Activated CD4-positive, alpha-beta memory T cell treated with anti-CD3 and anti-CD28 coated beads, Interleukin-2, amount 10 ng/mL, durations not matched to agents 7 days and 5 days (primary cell): ENCODE data around the gene GARNL3. TPM values are rescaled to one million over a fixed set of nuclear protein-coding genes. Genes with fewer than 3 reads are reported as not detected.

Experiments
- CTCF ChIA-PET: fragments of 350-600 bp; sonication (Branson Sonifier 250); formaldehyde crosslinking; loops from one replicate; lab custom pipeline; 2021; ENCODE audit warnings: antibody characterized with exemption, inconsistent platforms; lab: Charles Lee
- POLR2A ChIA-PET: fragments of 350-600 bp; sonication (Branson Sonifier 250); formaldehyde crosslinking; loops from one replicate; lab custom pipeline; 2021; ENCODE audit warnings: antibody characterized with exemption; lab: Charles Lee
- DNase-seq: peaks from one replicate; pipeline ENCODE4 v3.0.0-alpha.2; 2020
- H3K27ac Mint-ChIP-seq: one replicate; pipeline ENCODE4 v1.8.0; 2021; ENCODE audit warnings: mild to moderate bottlenecking, mixed read lengths
- H3K27me3 Mint-ChIP-seq: one replicate; pipeline ENCODE4 v1.8.0; 2021; ENCODE audit warnings: mixed read lengths
- H3K36me3 Mint-ChIP-seq: one replicate; pipeline ENCODE4 v1.8.0; 2021; ENCODE audit warnings: low read depth, mixed read lengths
- H3K4me1 Mint-ChIP-seq: one replicate; pipeline ENCODE4 v1.8.0; 2021; ENCODE audit warnings: mixed read lengths
- H3K4me3 Mint-ChIP-seq: one replicate; pipeline ENCODE4 v1.8.0; 2021; ENCODE audit warnings: mild to moderate bottlenecking, mixed read lengths
- H3K9me3 Mint-ChIP-seq: one replicate; pipeline ENCODE4 v1.8.0; 2021; ENCODE audit warnings: mixed read lengths
- total RNA-seq, 2 experiments: library from RNA; stranded (reverse); gene quantifications; one replicate each; pipeline ENCODE4 v1.2.3, GENCODE V29; 2021

The GARNL3 gene
- total RNA-seq, 2 experiments from 2014 or later, result 0.86 to 0.95 TPM

GRCh38 chr9:127224883-127225739 is 39.5 kb upstream of the GARNL3 start:
- Mint-ChIP-seq H3K27ac (peak overlapping the region; percentile 76), H3K36me3 (no peaks in the 10 kb centered on the region), H3K4me1 (peaks cover 31% of the 10 kb centered on the region), H3K4me3 (peak overlapping the region; percentile 81), H3K9me3 (no peaks in the 10 kb centered on the region), H3K27me3 (peaks cover 45% of the 10 kb centered on the region)
- peak; percentile 96 for DNase-seq
- ChIA-PET CTCF (interaction anchor here (0.9 to 2.6 kb wide), 8 partner anchors 10 to 697 kb away, joined by 3 to 22 read pairs (median 4); partner anchors contain the start of genes LRSAM1, RPL12 and SLC2A8), POLR2A (interaction anchor here (1.0 to 2.2 kb wide), 5 partner anchors 10 to 226 kb away, joined by 3 to 20 read pairs (median 4); partner anchors contain the start of genes LRSAM1, RPL12 and SLC2A8)

DNA sequence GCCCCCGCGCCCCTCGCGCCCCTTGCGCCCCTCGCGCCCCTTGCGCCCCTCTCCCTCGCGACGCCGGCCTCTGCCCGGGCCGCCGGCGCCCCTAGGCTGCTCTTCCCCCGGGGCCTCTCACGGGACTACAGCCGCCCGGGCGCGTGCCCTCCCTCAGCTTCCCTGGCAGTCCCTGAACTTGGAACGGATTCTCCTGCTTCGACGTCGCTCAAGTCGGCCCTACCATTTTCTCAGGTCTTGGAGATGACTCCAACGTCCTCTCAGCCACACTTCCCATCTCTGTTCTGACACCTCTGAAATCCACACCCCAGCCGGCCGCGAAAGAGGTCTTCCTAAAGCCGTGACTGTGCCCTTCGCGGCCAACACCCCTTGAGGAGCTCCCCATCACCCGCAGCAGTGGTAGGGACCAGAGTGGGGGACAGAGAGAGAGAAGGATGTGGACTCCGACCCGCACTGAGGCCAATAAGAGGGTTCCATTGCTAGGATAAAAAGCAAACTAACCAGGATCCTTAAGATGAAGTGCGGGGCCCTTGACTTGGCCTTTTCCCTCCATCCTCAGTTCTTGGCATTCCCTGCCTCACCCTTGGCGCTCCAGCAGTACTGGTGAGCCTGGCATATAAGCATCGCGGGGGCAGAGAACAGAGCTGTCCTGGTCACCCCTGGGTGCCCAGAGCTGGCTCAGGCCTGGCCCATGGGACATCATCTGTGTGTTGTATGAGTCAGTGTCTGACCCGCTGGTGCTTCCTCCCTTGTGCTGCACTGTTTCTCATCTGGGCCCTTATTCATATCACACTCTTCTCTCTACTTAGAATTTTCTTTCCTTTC is 38.6 kb upstream of the GARNL3 start:
- Mint-ChIP-seq H3K4me3 (peak overlapping the region; percentile 75), H3K4me1 (peaks cover 31% of the 10 kb centered on the region), H3K27me3 (peaks cover 41% of the 10 kb centered on the region), H3K36me3 (no peaks in the 10 kb centered on the region), H3K9me3 (no peaks in the 10 kb centered on the region), H3K27ac (no peak overlapping the region)
- CTCF ChIA-PET, result interaction anchor here (1.5 kb wide), 2 partner anchors 11 to 21 kb away, joined by 3 to 7 read pairs; no protein-coding TSS in a partner anchor
- POLR2A ChIA-PET, result interaction anchor here (1.0 to 1.6 kb wide), 5 partner anchors 9 to 224 kb away, joined by 3 to 4 read pairs (median 4); partner anchors contain the start of gene SLC2A8
- no peak for DNase-seq

DNA sequence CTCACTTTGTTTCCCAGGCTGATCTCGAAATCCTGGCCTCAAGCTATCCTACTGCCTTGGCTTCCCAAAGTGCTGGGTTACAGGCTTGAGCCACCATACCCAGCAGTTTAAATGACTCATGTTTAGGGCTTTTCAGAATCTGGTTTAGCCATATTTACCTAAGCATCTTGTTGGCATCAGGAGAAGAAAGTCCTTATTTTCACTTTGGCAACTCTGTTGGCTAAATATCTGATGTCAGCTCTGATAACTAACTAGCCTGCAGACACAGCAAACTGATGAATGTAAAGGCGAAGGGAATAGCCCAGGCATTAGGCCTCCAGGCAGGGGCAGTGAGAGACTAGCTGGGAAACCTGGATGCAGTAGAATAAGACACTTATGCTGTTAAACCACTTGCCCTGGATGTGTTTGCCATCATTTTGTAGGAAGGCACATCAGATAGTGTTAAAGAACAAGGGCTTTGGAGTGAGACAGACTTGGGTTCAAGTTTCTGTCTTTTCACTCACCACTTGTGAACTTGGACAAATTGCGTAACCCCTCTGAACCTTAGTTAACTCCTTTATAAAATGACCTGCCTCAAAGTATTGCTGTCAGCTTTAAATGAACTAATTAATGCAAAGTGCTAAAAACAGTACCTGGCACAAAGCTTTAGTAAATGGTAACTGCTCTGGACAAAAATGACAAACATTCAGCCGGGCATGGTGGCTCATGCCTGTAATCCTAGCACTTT is 34.7 kb upstream of the GARNL3 start:
- Mint-ChIP-seq H3K27me3 (peaks cover 26% of the 10 kb centered on the region), H3K4me3 (no peak overlapping the region), H3K4me1 (peaks cover 10% of the 10 kb centered on the region), H3K27ac (no peak overlapping the region), H3K9me3 (no peaks in the 10 kb centered on the region), H3K36me3 (no peaks in the 10 kb centered on the region)
- no peak for DNase-seq
- ChIA-PET CTCF (interaction anchor here (0.6 to 1.0 kb wide), 2 partner anchors 19 to 202 kb away, joined by 3 read pairs; no protein-coding TSS in a partner anchor), POLR2A (interaction anchor here (1.2 kb wide), 1 partner anchor 220 kb away, joined by 3 read pairs; no protein-coding TSS in a partner anchor)

DNA sequence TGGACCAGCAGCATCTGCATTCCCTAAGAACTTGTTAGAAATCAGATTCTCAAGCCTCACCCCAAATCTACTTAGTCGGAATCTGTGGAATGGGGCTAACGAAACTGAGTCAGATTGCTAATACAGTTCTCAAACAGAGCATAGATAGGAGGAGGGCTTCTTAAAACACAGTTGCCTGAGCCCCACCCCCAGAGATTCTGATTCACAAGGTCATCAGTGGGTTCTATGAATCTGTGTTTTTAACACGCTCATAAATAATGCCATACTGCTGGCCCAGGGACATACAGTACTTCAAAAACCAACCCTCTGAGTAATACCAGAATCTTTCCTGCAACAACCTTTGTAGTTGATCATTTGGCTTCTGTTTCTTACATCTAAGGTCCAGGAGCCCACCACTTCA is 32.9 kb upstream of the GARNL3 start:
- H3K4me1 Mint-ChIP-seq, result peaks cover under 1% of the 10 kb centered on the region
- H3K4me3 Mint-ChIP-seq, result no peak overlapping the region
- POLR2A ChIA-PET, result no interaction called here
- no peak overlapping the region for H3K27ac Mint-ChIP-seq
- peaks cover 26% of the 10 kb centered on the region for H3K27me3 Mint-ChIP-seq
- H3K9me3 Mint-ChIP-seq, result no peaks in the 10 kb centered on the region
- H3K36me3 Mint-ChIP-seq, result no peaks in the 10 kb centered on the region
- CTCF ChIA-PET, result no interaction called here
- DNase-seq, result no peak

DNA sequence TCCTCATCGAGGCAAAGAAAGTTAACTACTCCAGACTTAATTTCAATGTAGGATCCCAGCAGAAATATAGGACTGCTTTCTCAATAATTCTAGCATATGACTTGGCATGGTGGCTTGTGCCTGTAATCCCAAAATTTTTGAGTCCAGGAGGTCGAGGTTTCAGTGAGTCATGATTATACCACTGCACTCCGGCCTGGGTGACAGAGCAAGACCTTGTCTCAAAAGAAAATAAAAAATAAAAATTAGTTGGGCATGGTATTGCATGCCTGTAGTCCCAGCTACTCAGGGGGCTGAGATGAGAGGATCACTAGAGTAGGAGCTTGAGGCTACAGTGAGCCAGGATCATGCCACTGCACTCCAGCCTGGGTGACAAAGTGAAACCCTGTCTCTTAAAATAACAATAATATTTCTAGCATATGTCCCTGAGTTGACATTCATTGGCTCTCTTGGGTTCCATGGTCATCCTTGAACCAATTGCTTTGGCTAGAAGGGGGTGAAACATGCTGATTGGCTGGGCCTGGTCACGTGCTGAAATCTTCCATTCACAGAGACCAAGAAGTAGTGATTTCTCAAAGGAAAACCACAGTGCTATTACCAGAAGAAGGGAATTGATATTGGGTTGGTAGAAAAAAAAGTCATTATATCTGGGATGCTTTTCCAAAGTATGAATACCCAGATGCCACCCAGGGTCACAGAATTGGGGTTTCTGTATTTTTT is 31.6 kb upstream of the GARNL3 start:
- Mint-ChIP-seq H3K4me3 (no peak overlapping the region), H3K27ac (no peak overlapping the region), H3K9me3 (no peaks in the 10 kb centered on the region), H3K4me1 (no peaks in the 10 kb centered on the region), H3K36me3 (no peaks in the 10 kb centered on the region), H3K27me3 (peaks cover 21% of the 10 kb centered on the region)
- ChIA-PET POLR2A (no interaction called here), CTCF (no interaction called here)
- no peak for DNase-seq

GRCh38 chr9:127233550-127233949 is 31.0 kb upstream of the GARNL3 start:
- Mint-ChIP-seq H3K9me3 (no peaks in the 10 kb centered on the region), H3K27ac (no peak overlapping the region), H3K27me3 (peaks cover 21% of the 10 kb centered on the region), H3K4me3 (no peak overlapping the region), H3K36me3 (no peaks in the 10 kb centered on the region), H3K4me1 (no peaks in the 10 kb centered on the region)
- DNase-seq, result no peak
- ChIA-PET CTCF (no interaction called here), POLR2A (no interaction called here)

DNA sequence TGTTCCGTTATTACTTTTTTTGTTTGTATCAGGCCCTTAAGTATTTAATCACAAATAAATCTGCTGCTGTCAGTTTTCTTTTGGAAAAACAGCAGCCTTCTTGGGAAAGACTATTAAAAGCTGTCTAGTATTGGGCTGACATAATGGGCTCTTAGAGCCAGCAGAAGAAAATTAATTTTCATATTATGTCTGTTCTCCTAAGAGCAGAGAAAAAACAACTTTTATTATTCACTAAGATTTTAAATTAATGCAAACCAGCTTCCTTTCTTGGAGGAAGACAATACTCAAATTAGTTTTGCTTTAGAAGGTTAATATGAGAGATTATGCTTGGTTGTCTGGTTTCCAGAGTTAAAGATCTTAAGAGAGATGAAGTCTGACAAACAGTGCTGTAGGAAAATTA is 30.6 kb upstream of the GARNL3 start:
- H3K36me3 Mint-ChIP-seq, result no peaks in the 10 kb centered on the region
- no peak overlapping the region for H3K4me3 Mint-ChIP-seq
- no peaks in the 10 kb centered on the region for H3K4me1 Mint-ChIP-seq
- H3K27me3 Mint-ChIP-seq, result peaks cover 21% of the 10 kb centered on the region
- H3K27ac Mint-ChIP-seq, result no peak overlapping the region
- ChIA-PET POLR2A (no interaction called here), CTCF (no interaction called here)
- H3K9me3 Mint-ChIP-seq, result no peaks in the 10 kb centered on the region
- no peak for DNase-seq

DNA sequence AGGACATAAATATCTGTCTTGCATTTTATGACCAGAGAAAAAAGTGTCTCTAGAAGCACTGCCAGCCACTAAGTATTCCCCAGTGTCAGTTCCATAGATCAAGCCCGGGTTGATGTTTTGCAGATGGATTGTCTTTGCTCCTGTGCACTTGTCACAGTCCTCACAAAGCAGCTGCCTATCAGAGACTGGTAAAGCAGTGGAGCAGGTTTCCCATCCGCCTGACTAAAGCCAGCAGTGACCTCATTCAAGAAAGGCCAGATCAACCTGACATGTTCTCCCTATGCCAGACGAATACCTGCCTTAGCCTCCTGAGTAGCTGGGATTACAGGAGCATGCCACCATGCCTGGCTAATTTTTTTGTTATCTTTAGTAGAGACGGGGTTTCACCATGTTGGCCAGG is 26.8 kb upstream of the GARNL3 start:
- CTCF ChIA-PET, result no interaction called here
- Mint-ChIP-seq H3K27ac (no peak overlapping the region), H3K27me3 (peaks cover 14% of the 10 kb centered on the region), H3K4me3 (no peak overlapping the region), H3K36me3 (no peaks in the 10 kb centered on the region), H3K4me1 (no peaks in the 10 kb centered on the region), H3K9me3 (no peaks in the 10 kb centered on the region)
- POLR2A ChIA-PET, result no interaction called here
- DNase-seq, result no peak

- ChIA-PET CTCF (no interaction called here), POLR2A (no interaction called here)
- no peaks in the 10 kb centered on the region for H3K36me3 Mint-ChIP-seq
- H3K9me3 Mint-ChIP-seq, result no peaks in the 10 kb centered on the region
- DNase-seq, result no peak
- H3K27ac Mint-ChIP-seq, result no peak overlapping the region
- no peak overlapping the region for H3K4me3 Mint-ChIP-seq
- H3K27me3 Mint-ChIP-seq, result peaks cover 4% of the 10 kb centered on the region
- H3K4me1 Mint-ChIP-seq, result peaks cover 17% of the 10 kb centered on the region
Observed at GRCh38 chr9:127241354-127241753, 23.2 kb upstream of the GARNL3 start.

DNA sequence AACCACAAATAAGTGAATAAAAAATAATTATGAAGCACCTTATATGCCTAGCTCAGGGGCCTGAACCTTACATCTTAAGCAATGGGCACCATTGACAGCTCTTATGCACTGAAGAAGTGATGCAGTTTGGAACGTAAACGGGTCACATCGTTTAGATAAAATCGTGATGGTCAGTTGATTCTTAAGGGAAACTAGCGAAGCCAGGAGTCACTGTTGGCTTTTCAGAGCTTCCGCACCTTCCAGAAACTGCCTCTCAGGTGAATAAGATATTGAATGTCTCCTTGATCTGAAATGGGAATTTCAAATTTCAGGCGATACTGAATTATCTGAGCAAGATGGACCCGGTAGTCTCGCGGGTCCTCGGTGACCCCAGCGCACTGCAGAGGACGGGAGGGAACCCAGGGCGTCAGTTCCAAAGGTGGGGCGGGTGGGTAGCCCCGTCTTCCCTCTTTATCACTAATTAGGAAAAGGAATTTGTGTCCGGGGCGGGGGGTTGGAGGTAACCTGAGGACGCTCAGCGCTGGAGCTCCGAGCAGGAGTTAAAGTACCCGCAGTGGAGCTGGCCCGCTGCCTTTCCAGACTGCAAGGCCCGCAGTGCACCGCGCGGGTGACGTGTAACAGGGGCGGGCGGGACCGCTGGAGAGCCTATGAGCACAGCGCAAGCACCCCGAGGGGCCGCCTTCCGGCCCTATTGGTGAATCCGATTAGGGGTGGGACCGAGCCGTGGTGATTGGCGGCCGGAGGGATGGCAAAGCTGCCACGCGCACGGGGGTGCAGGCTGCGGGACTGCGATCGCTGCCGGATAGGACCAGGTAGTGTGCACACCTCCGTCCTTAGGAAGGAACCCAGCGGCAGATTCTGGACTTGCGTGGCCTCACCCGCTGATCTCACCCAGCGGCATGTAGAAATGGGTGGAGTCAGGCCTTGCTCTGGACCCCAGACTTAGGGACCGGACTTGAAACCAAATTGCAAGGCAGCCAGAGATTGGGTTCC is 19.7 kb upstream of the GARNL3 start:
- CTCF ChIA-PET, result interaction anchor here (0.6 to 1.4 kb wide), 4 partner anchors 152 to 1787 kb away, joined by 3 to 5 read pairs (median 4); partner anchors contain the start of genes LRSAM1, RPL12 and SLC2A8
- Mint-ChIP-seq H3K27ac (peak overlapping the region; percentile 50), H3K4me3 (peak overlapping the region; percentile 78), H3K4me1 (peaks cover 17% of the 10 kb centered on the region), H3K9me3 (no peaks in the 10 kb centered on the region), H3K27me3 (peaks cover 5% of the 10 kb centered on the region), H3K36me3 (no peaks in the 10 kb centered on the region)
- DNase-seq, result peak; percentile 97
- POLR2A ChIA-PET, result interaction anchor here (0.8 to 1.7 kb wide), 4 partner anchors 152 to 363 kb away, joined by 3 to 7 read pairs (median 3); partner anchors contain the start of genes LRSAM1, RPL12 and SLC2A8

- Mint-ChIP-seq H3K4me1 (peaks cover 17% of the 10 kb centered on the region), H3K36me3 (no peaks in the 10 kb centered on the region)
Observed at GRCh38 chr9:127245637-127246164, 18.9 kb upstream of the GARNL3 start.

More at GRCh38 chr9:127245637-127246164, 18.9 kb upstream of the GARNL3 start:
- H3K27me3 Mint-ChIP-seq, result peaks cover 12% of the 10 kb centered on the region
- H3K4me3 Mint-ChIP-seq, result peak overlapping the region; percentile 78
- H3K27ac Mint-ChIP-seq, result no peak overlapping the region
- POLR2A ChIA-PET, result interaction anchor here (0.8 to 1.7 kb wide), 3 partner anchors 178 to 362 kb away, joined by 3 to 7 read pairs (median 3); partner anchors contain the start of genes LRSAM1 and RPL12
- no peaks in the 10 kb centered on the region for H3K9me3 Mint-ChIP-seq
- CTCF ChIA-PET, result no interaction called here
- DNase-seq, result no peak
